ENCODE results near the gene PREX1. TPM values are rescaled to one million over a fixed set of nuclear protein-coding genes. Genes with fewer than 3 reads are reported as not detected.

The PREX1 gene
- total and polyA plus RNA-seq, 4 donors = 29.5 to 121 (median 69.3) TPM

DNA sequence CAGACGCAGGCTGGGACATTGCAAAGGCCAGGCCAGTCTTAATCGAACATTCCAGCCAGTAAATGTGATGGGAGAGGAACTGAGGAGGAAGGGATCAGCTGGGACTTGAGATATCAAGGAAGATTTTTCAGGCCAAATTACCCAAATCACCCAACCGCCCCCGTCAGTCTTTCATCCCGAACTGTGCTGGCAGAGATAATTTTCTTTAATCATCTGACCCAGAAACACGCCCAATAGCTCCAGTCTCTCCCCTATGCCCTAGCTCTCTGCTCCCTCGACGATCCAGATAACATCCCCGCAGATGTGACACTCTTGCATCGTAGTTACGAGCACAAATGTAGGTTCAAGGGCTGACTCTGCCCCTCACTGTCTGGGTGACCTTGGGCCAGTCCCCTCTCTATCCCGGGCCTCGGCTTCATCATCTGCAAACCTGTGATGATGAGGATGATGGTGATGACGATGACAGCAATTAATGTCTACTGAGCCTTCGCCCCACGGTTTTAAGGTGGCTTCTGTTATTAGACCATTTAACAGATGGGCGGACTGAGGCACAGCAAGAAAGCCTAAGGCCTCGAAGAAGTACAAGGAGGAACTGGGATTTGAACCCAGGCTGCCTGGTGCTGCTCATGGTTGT is 118.6 kb downstream of the PREX1 start:
- H3K9me3 ChIP-seq (ENCODE audit: control insufficient read depth in 4 of 4, insufficient read depth in 3 of 4, low read length in 3 of 4) = no peaks in the 10 kb centered on the region
- peaks cover 0 to under 1% (median 0%) of the 10 kb centered on the region in 3 donors for H3K27me3 ChIP-seq (ENCODE audit: control insufficient read depth in 3 of 3, insufficient read depth in 3 of 3, low read length in 2 of 3)
- no peak overlapping the region for H3K9ac ChIP-seq (ENCODE audit: insufficient read depth in 1 of 2, low read length in 2 of 2)
- ATAC-seq (ENCODE audit: insufficient read depth, low FRiP score) = no peak
- no peak for TF ChIP-seq CTCF (IDR thresholded peaks at IDR 0.05; ENCODE audit: control extremely low read depth, extremely low read depth)
- H3K36me3 ChIP-seq (ENCODE audit: control insufficient read depth in 4 of 4, insufficient read depth in 4 of 4, low read length in 4 of 4) = peaks cover 0 to 2% (median 0%) of the 10 kb centered on the region in 4 donors
- no peak overlapping the region for H3K4me3 ChIP-seq
- DNase-seq = no peak
- peaks cover 0 to 39% (median 8%) of the 10 kb centered on the region in 5 donors for H3K4me1 ChIP-seq (ENCODE audit: control insufficient read depth in 5 of 5, insufficient read depth in 5 of 5, low read length in 5 of 5)
- H3K27ac ChIP-seq (ENCODE audit: low read depth in 1 of 2, low read length in 1 of 2) = no peak overlapping the region
- 87 to 90% methylated on average over 18 of the region's 18 CpGs for WGBS, 2 donors

DNA sequence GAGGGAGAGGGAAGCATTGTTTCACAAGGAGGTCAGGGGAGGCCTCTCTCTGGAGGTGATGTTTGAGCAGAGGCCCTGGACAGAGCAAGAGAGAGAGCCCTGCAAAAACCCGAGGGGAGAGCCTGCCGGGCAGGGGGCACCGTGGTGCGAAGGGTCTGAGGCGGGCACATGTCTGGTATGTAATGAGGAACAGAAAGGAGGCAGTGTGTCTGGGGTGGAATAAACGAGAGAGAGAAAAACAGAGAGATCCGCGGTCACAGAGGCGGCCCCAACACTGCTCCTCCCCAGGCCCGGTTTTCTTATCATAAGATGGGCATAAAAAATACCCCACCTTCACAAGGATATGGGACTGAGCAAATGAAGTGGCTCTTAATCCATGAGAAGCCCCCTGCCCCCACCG is 119.2 kb downstream of the PREX1 start:
- DNase-seq (no peak), ATAC-seq (ENCODE audit: insufficient read depth, low FRiP score) (no peak)
- Histone ChIP-seq H3K27me3 (ENCODE audit: control insufficient read depth in 3 of 3, insufficient read depth in 3 of 3, low read length in 2 of 3) (peaks cover 0 to 6% (median 2%) of the 10 kb centered on the region in 3 donors), H3K9me3 (ENCODE audit: control insufficient read depth in 4 of 4, insufficient read depth in 3 of 4, low read length in 3 of 4) (no peaks in the 10 kb centered on the region), H3K36me3 (ENCODE audit: control insufficient read depth in 4 of 4, insufficient read depth in 4 of 4, low read length in 4 of 4) (peaks cover 0 to 3% (median 0%) of the 10 kb centered on the region in 4 donors), H3K4me3 (no peak overlapping the region), H3K4me1 (ENCODE audit: control insufficient read depth in 5 of 5, insufficient read depth in 5 of 5, low read length in 5 of 5) (peaks cover 0 to 39% (median 8%) of the 10 kb centered on the region in 5 donors), H3K9ac (ENCODE audit: insufficient read depth in 1 of 2, low read length in 2 of 2) (no peak overlapping the region), H3K27ac (ENCODE audit: low read depth in 1 of 2, low read length in 1 of 2) (no peak overlapping the region)
- TF ChIP-seq CTCF (IDR thresholded peaks at IDR 0.05; ENCODE audit: control extremely low read depth, extremely low read depth) = no peak
- 80 to 92% methylated on average over 11 of the region's 11 CpGs for WGBS, 2 donors

GRCh38 chr20:48708116-48708515 is 119.7 kb downstream of the PREX1 start:
- no peak overlapping the region for H3K27ac ChIP-seq (ENCODE audit: low read depth in 1 of 2, low read length in 1 of 2)
- peaks cover 0 to 7% (median 2%) of the 10 kb centered on the region in 3 donors for H3K27me3 ChIP-seq (ENCODE audit: control insufficient read depth in 3 of 3, insufficient read depth in 3 of 3, low read length in 2 of 3)
- H3K9ac ChIP-seq (ENCODE audit: insufficient read depth in 1 of 2, low read length in 2 of 2) = no peak overlapping the region
- peaks cover 0 to 4% (median 0%) of the 10 kb centered on the region in 4 donors for H3K36me3 ChIP-seq (ENCODE audit: control insufficient read depth in 4 of 4, insufficient read depth in 4 of 4, low read length in 4 of 4)
- no peak for TF ChIP-seq CTCF (IDR thresholded peaks at IDR 0.05; ENCODE audit: control extremely low read depth, extremely low read depth)
- no peak for ATAC-seq (ENCODE audit: insufficient read depth, low FRiP score)
- DNase-seq = no peak
- H3K4me1 ChIP-seq (ENCODE audit: control insufficient read depth in 5 of 5, insufficient read depth in 5 of 5, low read length in 5 of 5) = peaks cover 0 to 39% (median 8%) of the 10 kb centered on the region in 5 donors
- no peaks in the 10 kb centered on the region for H3K9me3 ChIP-seq (ENCODE audit: control insufficient read depth in 4 of 4, insufficient read depth in 3 of 4, low read length in 3 of 4)
- H3K4me3 ChIP-seq = no peak overlapping the region
- WGBS, 2 donors = 93 to 96% methylated on average over 7 of the region's 7 CpGs

Measured in lung (tissue), 12 donors.